Coronary artery (tissue), 2 donors: ENCODE data around the gene ADGRF5.

Experiments used
- DNase-seq: peaks from one replicate; pipeline ENCODE4 v3.0.0-alpha.2; 2017; ENCODE audit warnings: low spot score
- H3K27ac ChIP-seq, 2 donors: fragments of 200-600 bp; sonication (generic); one replicate each; pipeline ENCODE4 v1.5.1; 2016 to 2019
- H3K4me3 ChIP-seq: fragments of 200-600 bp; sonication (generic); 2 replicates; pipeline ENCODE4 v1.5.1; 2016; ENCODE audit warnings: mild to moderate bottlenecking, moderate library complexity
- TF ChIP-seq, protein P1 (sequence below): fragments of 200-600 bp; sonication (generic); IDR thresholded peaks from one replicate; pipeline ENCODE4 v1.5.1; 2019; ENCODE audit warnings: antibody characterized with exemption

ADGRF5 gene, protein sequence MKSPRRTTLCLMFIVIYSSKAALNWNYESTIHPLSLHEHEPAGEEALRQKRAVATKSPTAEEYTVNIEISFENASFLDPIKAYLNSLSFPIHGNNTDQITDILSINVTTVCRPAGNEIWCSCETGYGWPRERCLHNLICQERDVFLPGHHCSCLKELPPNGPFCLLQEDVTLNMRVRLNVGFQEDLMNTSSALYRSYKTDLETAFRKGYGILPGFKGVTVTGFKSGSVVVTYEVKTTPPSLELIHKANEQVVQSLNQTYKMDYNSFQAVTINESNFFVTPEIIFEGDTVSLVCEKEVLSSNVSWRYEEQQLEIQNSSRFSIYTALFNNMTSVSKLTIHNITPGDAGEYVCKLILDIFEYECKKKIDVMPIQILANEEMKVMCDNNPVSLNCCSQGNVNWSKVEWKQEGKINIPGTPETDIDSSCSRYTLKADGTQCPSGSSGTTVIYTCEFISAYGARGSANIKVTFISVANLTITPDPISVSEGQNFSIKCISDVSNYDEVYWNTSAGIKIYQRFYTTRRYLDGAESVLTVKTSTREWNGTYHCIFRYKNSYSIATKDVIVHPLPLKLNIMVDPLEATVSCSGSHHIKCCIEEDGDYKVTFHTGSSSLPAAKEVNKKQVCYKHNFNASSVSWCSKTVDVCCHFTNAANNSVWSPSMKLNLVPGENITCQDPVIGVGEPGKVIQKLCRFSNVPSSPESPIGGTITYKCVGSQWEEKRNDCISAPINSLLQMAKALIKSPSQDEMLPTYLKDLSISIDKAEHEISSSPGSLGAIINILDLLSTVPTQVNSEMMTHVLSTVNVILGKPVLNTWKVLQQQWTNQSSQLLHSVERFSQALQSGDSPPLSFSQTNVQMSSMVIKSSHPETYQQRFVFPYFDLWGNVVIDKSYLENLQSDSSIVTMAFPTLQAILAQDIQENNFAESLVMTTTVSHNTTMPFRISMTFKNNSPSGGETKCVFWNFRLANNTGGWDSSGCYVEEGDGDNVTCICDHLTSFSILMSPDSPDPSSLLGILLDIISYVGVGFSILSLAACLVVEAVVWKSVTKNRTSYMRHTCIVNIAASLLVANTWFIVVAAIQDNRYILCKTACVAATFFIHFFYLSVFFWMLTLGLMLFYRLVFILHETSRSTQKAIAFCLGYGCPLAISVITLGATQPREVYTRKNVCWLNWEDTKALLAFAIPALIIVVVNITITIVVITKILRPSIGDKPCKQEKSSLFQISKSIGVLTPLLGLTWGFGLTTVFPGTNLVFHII (N-terminal part only)

DNA sequence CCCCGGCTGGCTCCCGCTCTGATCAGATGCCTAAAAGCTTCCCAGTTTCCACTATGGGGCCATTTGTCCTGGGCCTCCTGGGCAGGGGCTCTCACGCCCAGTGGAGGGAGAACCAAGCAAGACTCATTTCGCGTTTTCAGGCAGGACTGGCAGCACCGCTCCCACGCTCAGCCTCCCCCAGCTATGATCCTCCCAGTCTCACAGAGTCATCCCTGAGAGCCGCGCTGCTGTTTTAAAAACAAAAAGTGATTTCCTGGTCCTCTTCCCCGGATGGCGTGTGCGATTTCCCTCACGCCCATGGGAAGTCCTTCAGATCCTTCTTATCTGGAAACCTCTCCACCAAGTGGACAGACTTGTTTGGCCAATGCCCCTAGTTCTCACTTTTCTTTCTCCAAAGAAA is at the start of gene ADGRF5:
TSS of gene ADGRF5 (minus strand) at position 208 of the 400 bp plus-strand sequence. CDS start 15,176 bp downstream, outside the sequence.
- DNase-seq = no peak
- peak within 1 kb of the TSS in 1 of 2 donors; percentile 54 for H3K27ac ChIP-seq
- peak within 1 kb of the TSS; percentile 42 for H3K4me3 ChIP-seq
- TF ChIP-seq, protein P1, sequence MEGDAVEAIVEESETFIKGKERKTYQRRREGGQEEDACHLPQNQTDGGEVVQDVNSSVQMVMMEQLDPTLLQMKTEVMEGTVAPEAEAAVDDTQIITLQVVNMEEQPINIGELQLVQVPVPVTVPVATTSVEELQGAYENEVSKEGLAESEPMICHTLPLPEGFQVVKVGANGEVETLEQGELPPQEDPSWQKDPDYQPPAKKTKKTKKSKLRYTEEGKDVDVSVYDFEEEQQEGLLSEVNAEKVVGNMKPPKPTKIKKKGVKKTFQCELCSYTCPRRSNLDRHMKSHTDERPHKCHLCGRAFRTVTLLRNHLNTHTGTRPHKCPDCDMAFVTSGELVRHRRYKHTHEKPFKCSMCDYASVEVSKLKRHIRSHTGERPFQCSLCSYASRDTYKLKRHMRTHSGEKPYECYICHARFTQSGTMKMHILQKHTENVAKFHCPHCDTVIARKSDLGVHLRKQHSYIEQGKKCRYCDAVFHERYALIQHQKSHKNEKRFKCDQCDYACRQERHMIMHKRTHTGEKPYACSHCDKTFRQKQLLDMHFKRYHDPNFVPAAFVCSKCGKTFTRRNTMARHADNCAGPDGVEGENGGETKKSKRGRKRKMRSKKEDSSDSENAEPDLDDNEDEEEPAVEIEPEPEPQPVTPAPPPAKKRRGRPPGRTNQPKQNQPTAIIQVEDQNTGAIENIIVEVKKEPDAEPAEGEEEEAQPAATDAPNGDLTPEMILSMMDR = no peak

DNA sequence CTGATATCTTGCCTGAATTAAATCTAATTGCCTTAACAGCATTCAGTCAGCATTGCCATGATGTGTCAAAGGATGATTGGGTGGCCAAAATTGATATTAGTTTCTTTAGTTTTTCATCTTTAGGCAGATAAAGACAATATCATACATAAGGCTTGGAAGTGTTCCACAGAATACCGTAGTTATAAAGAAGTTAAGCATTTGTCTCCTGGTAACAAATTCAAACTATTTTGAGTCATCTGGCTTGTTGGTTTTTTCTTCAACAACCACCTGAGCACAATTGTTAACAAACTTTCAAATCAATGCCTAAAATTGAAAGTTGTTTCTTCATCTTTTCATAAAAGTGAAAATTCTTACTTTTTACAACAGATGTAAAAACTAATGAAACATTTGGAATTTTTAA is 47.5 kb upstream of the ADGRF5 start:
- TF ChIP-seq, protein P1 = no peak
- Histone ChIP-seq H3K4me3 (no peak overlapping the region), H3K27ac (no peak overlapping the region)
- DNase-seq = no peak

DNA sequence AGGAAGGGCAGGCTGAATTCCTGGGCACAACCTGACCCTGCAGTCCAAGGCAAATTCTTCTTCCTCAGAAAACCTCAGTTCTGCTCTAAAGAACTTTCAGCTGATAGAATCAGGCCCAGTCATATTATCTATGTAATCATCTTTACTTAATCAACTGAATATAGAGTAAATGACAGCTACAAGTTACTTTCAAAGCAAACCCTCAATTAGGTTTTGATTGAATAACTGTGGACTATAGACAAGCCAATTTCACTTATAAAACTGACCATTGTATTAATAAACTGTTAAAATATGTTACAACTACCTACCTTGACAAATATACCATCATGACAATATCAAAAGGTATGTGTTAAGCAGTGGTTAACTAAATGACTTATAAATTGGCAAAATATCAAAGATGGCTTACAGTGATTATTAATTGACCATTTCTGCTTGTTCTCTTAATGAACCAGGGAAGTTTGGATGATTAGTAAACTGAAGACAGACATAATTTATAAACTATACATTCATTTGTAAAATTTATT is 46.1 kb upstream of the ADGRF5 start:
- TF ChIP-seq, protein P1 = no peak
- DNase-seq = no peak
- H3K27ac ChIP-seq = no peak overlapping the region
- H3K4me3 ChIP-seq = no peak overlapping the region

DNA sequence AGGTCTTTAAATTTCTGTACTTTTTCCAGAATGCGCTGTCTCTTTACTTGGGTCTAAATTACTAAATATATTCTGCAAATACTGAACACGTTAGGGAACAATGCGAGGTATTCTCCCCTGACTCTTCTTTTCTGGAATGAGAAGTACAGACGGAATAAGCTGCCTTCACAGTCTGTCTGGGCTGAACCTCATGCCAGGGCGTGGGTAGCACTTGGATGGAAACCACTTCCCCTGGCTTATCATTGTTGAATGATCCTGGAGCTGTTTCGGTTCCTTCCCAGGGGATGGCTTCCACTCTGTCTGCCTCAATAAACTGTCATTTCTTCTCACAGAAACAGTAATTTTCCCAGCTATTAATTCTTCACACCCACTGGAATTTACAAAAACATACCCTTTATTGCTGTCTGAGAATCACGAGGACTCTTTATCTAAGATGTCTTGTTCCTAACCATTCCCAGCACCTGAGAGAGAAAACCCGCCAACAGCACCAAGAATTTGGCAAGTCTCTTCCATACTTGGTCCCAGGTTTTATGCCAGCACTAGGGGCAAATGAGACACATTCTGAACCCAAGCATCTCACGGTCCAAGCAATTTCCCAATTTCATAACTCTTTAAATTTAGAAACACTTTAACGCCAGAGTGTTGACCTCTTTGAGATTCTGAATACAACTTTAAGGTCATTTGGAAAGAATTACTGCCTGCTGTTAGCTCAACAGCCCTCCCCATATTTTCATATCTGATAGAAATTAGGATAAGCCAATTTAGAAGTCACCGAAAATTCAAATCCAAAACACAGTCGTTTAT is 43.2 kb upstream of the ADGRF5 start:
- Histone ChIP-seq H3K4me3 (no peak overlapping the region), H3K27ac (peak overlapping the region in 1 of 2 donors; percentile 26)
- TF ChIP-seq, protein P1 = no peak
- no peak for DNase-seq

DNA sequence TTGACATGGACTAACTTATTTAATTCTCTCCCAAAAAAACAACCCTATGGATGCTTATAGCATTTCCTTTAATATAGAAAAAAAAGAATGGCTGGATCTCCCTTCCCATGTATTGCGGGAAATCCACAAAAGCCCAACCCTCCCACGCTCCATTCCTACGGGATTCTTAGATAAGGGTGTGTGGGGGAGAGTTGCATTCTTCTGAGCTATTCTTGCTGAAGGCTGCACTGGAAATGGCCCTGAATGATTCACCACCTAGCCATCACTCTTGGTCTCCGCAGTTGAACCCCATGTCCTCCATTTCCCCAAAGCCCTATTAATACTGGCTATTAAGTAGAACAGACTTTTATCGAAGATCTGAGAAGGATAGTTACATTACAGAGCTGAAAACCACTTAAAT is 41.9 kb upstream of the ADGRF5 start:
- Histone ChIP-seq H3K27ac (no peak overlapping the region), H3K4me3 (no peak overlapping the region)
- DNase-seq = no peak
- TF ChIP-seq, protein P1 = no peak

DNA sequence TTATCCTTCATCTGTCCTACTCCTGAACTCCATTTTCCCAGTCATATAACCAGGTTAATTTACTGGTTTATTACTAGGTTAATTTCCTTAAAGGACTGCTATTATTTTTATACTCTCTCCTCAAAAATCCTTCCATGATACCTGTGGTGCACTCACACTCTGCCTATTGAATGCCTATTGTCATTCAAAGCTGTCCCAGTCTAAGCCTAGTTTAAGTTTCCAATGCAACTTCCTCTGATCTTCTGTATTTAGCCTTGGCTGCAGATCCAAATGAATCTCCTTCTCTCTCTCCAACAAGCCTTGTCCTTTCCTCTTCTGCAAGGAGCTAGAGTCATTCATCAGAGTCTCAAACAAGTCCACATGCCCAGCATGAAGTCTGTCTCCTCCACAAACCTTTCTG is 41.3 kb upstream of the ADGRF5 start:
- no peak for DNase-seq
- TF ChIP-seq, protein P1 = no peak
- Histone ChIP-seq H3K27ac (no peak overlapping the region), H3K4me3 (no peak overlapping the region)
